GM21423 (cell line): ENCODE measurements around the gene TJP1.
"Not testable (repeated sequence)": the region's sequence is repeated elsewhere in the genome, so short reads cannot be mapped to it uniquely, and the experiment has no call there.

ENCODE experiments used
- ATAC-seq: cut with Tn5 transposase; IDR thresholded peaks from one replicate; pipeline ENCODE4 v1.9.1; 2021; ENCODE audit warnings: mild to moderate bottlenecking, moderate library complexity; ENCODE audit not compliant: unreplicated experiment

TJP1 gene

DNA sequence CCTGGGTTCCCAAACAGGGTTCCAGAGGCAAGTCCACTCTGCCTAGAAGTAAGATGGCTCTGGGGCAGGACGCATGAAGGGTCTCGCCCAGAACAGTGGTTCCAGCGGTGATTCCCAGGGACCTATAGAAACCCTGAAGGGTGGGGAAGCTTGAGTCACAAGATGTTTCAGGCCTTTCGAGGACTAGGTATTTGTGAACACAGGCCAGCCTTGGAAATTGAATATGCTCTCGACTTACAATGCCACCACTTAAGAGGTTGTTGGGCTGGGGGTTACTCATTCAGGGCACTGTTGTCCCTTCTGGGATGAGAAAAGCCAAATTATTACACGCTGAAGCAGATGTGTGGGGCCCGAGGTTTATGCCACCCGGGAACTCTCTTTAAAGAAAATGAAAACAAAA, 152.0 kb downstream of the TJP1 start:
- no peak for ATAC-seq

DNA sequence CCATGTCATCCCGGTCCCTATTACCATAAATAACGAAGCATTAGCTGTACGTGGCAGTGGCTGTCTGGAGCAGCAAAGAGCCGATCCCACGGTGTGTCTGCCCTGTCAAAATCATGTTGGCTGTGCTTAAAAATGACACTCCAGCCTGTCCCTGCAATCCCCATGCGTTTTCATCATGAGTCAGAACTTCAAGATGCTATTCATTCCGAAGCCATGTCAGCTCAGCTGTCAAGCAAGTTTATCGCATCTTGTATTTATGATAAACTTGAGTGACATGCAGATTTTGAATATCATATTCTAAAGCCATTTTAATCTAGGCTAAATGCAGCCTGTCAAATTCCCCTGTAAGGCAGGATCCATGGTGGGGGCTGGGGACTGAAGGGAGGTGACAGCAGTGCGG, 152.4 kb downstream of the TJP1 start:
- no peak for ATAC-seq

DNA sequence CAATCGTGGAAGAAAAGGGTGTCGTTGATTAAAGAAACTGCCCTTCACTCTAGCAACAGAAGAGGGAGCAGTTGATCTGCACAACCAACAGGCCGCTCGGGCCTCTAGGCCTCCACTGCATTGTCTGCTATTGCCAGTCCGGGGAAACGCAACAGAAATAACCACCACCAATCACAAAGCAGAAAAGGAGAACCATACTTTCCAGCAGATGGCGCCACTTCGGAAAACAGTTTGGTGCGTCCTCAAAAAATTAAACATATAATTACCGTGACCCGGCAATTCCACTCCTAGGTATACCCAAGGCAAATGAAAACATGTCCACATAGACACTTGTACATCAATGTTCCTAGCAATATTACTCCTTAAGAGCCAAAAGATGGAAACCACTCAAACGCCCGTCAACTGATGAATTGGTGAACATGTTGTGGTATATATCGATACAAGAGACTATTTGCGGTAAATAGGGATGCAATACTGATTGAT, 154.1 kb downstream of the TJP1 start:
- no peak for ATAC-seq

GRCh38 chr15:29666241-29666640, 156.0 kb downstream of the TJP1 start:
- no peak for ATAC-seq

- ATAC-seq = no peak
These were observed 156.7 kb downstream of the TJP1 start for GRCh38 chr15:29665444-29666003.

GRCh38 chr15:29664406-29664805, 157.9 kb downstream of the TJP1 start:
- ATAC-seq = no peak

- not testable (repeated sequence) for ATAC-seq
These were observed 164.8 kb downstream of the TJP1 start for GRCh38 chr15:29657476-29657817.

DNA sequence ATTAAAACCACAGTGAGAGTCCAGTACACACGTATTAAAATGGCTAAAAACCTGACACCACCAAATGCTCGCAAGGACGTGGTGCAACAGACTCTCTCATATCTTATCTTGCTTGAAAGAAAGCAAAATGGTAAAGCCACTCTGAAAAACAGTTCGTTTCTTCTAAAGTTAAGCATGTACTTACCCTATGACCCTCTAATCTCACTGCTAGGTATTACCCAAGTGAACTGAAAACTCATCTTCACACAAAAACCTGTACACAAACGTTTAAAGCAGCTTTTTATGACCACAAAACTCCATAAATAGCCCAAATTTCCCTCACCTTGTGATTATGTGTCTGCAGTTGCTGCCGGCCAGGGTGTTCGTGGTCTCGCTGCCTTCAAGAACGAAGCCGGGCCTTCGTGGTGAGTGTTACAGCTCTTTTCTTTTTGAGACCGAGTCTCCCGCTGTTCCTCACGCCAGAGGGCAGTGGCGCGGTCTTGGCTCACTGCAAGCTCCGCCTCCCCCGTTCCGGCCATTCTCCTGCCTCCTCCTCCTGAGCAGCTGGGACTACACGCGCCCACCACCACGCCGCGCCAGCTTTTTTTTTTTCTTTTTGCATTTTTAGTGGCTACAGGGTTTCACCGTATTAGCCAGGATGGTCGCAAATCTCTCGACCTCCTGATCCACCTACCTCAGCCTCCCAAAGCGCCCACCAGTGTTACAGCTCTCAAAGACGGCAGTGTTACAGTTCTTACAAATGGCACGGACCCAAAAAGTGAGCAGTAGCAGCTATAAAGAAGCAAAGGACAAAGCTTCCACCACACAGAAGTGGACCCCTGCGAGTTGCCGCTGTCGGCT, 165.4 kb downstream of the TJP1 start:
- ATAC-seq = no peak

- ATAC-seq = no peak
These were observed 169.7 kb downstream of the TJP1 start for GRCh38 chr15:29652595-29652994.

- no peak for ATAC-seq
These were observed 170.6 kb downstream of the TJP1 start for GRCh38 chr15:29651476-29652233.
